Heart right ventricle (tissue), 16 donors: ENCODE data around the gene TLR8. TPM values are rescaled to one million over a fixed set of nuclear protein-coding genes. Genes with fewer than 3 reads are reported as not detected.

ENCODE experiments used
- ATAC-seq, 8 donors: fragments of 200-7000 bp; cut with Tn5 transposase; one replicate each; pipeline ENCODE4 v1.9.1; 2020; ENCODE audit warnings: mild to moderate bottlenecking in 8 of 8, moderate library complexity in 8 of 8, moderate number of reproducible peaks in 1 of 8
- DNase-seq, 2 donors: peaks; one replicate each; pipeline ENCODE4 v3.0.0-alpha.2; 2020
- H3K27ac ChIP-seq, 10 donors: fragments of 200-600 bp; sonication (generic) in 2 of 10; one replicate each; pipeline versions ENCODE4 v1.5.0 to v1.8.0; 2020 to 2022; ENCODE audit warnings: mild to moderate bottlenecking in 3 of 10
- H3K27me3 ChIP-seq, 7 donors: fragments of 200-600 bp; one replicate each; pipeline ENCODE4 v1.8.0; 2021 to 2022; ENCODE audit warnings: mild to moderate bottlenecking in 2 of 7
- H3K36me3 ChIP-seq, 9 donors: fragments of 200-600 bp; sonication (generic) in 1 of 9; one replicate each; pipeline versions ENCODE4 v1.5.0 to v1.8.0; 2020 to 2022; ENCODE audit warnings: mild to moderate bottlenecking in 2 of 9
- H3K4me1 ChIP-seq, 9 donors: fragments of 200-600 bp; sonication (generic) in 1 of 9; one replicate each; pipeline versions ENCODE4 v1.5.0 to v1.8.0; 2020 to 2022; ENCODE audit warnings: mild to moderate bottlenecking in 4 of 9
- H3K4me3 ChIP-seq, 10 donors: fragments of 200-600 bp; sonication (generic) in 2 of 10; one replicate each; pipeline versions ENCODE4 v1.5.0 to v1.8.0; 2020 to 2022; ENCODE audit warnings: mild to moderate bottlenecking in 7 of 10, moderate library complexity in 2 of 10
- H3K9me3 ChIP-seq, 11 donors: fragments of 200-600 bp in 10 of 11; sonication (generic) in 2 of 11; one replicate each; pipeline versions ENCODE4 v1.5.0 to v1.8.0; 2013 to 2022; ENCODE audit warnings: mild to moderate bottlenecking in 2 of 11, control low read depth in 1 of 11, moderate library complexity in 1 of 11
- WGBS, 2 donors: extraction: QIAGEN DNeasy Blood & Tissue Kit; methylation state at CpG; one replicate each; pipeline ENCODE4 v1.1.7; 2013; ENCODE audit warnings: inconsistent platforms in 1 of 2; 5-methylcytosine and 5-hydroxymethylcytosine counted together
- intact Hi-C, 10 donors: fragments of 100-400 bp; cut with DNase I; formaldehyde crosslinking; loops; one replicate each; pipeline versions ENCODE4 v1.11.1 to v1.14.2; 2022
- polyA plus RNA-seq, 2 donors: library from polyadenylated mRNA; stranded (reverse); fragments of 200-250 nt; gene quantifications; one replicate each; pipeline ENCODE4 v1.2.3, GENCODE V29; 2013
- total RNA-seq, 10 donors: library from RNA; stranded (reverse); fragmentation: NEBNext Ultra II Directional in 3 of 10; extraction: Animal tissue kit (Norgen Biotek cat#: 25700) in 3 of 10; gene quantifications; one replicate each; pipeline versions ENCODE4 v1.2.1 to v1.2.4, GENCODE V29; 2021 to 2023
- TF ChIP-seq, protein P1 (sequence below), 9 donors: fragments of 200-600 bp; sonication (generic) in 2 of 9; IDR thresholded peaks; one replicate each; pipeline versions ENCODE4 v1.5.0 to v1.8.0; 2021 to 2022; ENCODE audit warnings: antibody characterized with exemption in 9 of 9, mild to moderate bottlenecking in 5 of 9, moderate library complexity in 1 of 9
- donor health status: Arrhythmogenic right ventricular cardiomyopathy.
- donor health status: ischemic (EF 13 %, LVEDD 7.1; RV severe dilation, severe dysfunction).
- donor health status: healthy with polysubstance abuse.
- donor health status: DM: no; HTN: yes; CAD: no.
- donor health status: DM: no; HTN: no; CAD: no.
- donor health status: ischemic (EF 25% LVEDD 6.9; RV normal size, moderate dysfunction).
- donor health status: ischemic (EF 25% LVEDD 5.7; RV mildly dilated, moderate dysfunction).
- donor health status: healthy.
- donor health status: DM: yes; HTN: yes; CAD: no.
- donor health status: Ischemic cardiomyopathy.
- donor health status: ischemic (EF 35%, LVEDD 5.7; RV mildly dilated, moderate dysfunction).
- donor health status: nonischemic (EF 11% LVEDD 7.7; RV severe dilation, severe dysfunction).
- donor health status: DM: yes; HTN: yes; CAD: no.
- donor health status: PGD.
- donor health status: ischemic (EF 29% LVEDD 5.4; RV normal size, mild dysfunction).
- donor health status: nonischemic (EF 23%, LVEDD 6.1; RV moderate dilation, normal function).

The TLR8 gene
- total and polyA plus RNA-seq, 12 donors, result 0.07 to 6.9 (median 0.50) TPM

DNA sequence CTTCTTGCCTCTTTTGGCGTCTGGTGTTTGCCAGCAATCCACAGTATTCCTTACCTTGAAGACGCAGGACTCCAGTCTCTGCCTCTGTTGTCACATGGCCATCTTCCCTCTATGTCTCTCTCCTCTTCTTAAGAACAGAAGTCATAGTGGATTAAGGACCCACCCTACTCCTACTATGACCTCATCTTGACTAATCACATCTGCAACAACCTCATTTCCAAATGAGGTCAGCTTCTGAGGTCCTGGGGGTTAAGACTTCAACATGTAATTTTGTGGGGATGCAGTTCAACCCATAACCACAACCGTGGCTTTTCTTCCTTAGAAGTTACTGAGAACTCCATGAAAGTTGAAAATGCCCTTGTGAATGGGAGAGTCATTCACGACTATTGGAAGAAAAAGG is 23.3 kb downstream of the TLR8 start:
- Histone ChIP-seq H3K4me1 (no peaks in the 10 kb centered on the region), H3K27ac (no peak overlapping the region), H3K27me3 (peaks cover 0 to 43% (median 0%) of the 10 kb centered on the region in 7 donors), H3K36me3 (no peaks in the 10 kb centered on the region), H3K9me3 (no peaks in the 10 kb centered on the region), H3K4me3 (no peak overlapping the region)
- intact Hi-C loops, result no loop called here
- ATAC-seq (no peak), DNase-seq (no peak)
- 81 to 82% methylated on average over 4 of the region's 4 CpGs for WGBS, 2 donors
- TF ChIP-seq, protein P1, sequence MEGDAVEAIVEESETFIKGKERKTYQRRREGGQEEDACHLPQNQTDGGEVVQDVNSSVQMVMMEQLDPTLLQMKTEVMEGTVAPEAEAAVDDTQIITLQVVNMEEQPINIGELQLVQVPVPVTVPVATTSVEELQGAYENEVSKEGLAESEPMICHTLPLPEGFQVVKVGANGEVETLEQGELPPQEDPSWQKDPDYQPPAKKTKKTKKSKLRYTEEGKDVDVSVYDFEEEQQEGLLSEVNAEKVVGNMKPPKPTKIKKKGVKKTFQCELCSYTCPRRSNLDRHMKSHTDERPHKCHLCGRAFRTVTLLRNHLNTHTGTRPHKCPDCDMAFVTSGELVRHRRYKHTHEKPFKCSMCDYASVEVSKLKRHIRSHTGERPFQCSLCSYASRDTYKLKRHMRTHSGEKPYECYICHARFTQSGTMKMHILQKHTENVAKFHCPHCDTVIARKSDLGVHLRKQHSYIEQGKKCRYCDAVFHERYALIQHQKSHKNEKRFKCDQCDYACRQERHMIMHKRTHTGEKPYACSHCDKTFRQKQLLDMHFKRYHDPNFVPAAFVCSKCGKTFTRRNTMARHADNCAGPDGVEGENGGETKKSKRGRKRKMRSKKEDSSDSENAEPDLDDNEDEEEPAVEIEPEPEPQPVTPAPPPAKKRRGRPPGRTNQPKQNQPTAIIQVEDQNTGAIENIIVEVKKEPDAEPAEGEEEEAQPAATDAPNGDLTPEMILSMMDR (IDR thresholded peaks at IDR 0.05), result no peak

DNA sequence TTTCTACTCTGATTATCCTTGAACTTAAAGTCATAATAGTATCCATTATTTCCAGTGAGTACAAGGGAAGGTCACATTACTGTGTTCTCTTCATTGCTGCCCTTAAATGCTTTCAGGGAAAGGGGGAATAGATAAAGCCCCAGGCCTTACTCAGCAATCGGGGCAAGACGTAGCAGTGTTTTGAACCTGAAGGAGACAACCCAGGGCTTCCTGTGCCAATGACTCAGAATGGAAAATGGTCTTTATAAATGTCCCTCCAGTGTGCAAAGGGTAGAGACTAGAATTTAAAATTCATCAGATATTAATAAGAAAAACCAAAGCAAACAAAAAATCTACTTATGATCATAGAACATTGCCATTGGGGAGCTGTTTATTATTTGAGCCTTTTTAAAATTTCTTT is 23.7 kb downstream of the TLR8 start:
- WGBS, 2 donors, result 81 to 90% methylated on average over 2 of the region's 2 CpGs
- H3K27me3 ChIP-seq, result peaks cover 0 to 43% (median 0%) of the 10 kb centered on the region in 7 donors

DNA sequence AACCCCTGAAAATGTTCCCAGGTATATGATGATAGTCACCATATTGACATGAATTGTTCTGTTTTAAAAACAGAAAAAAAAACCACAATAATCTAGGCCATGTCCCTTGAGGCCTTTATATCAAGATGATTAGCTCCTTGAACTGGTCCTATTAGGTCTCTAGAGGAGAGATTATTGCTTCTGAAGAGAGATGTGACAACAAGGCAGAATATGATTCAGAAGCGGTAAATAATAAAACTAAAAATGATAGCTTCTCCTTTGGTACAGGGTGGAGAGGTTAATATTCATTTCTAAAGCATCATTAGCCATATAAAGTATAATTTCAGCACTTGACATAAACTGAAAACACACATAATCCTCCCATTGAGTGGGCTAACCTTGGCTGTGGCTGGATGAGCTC is 25.8 kb downstream of the TLR8 start:
- TF ChIP-seq, protein P1 (IDR thresholded peaks at IDR 0.05), result no peak
- Histone ChIP-seq H3K36me3 (no peaks in the 10 kb centered on the region), H3K4me3 (no peak overlapping the region), H3K27me3 (peaks cover 0 to 37% (median 0%) of the 10 kb centered on the region in 7 donors), H3K9me3 (peaks cover 0 to 7% (median 0%) of the 10 kb centered on the region in 11 donors), H3K4me1 (no peaks in the 10 kb centered on the region), H3K27ac (no peak overlapping the region)
- DNase-seq (no peak), ATAC-seq (no peak)
- intact Hi-C loops, result no loop called here
- WGBS, 2 donors, result 90 to 92% methylated on average over 1 of the region's 1 CpG

More for the DNA sequence above, 23.7 kb downstream of the TLR8 start:
- no peak overlapping the region for H3K4me3 ChIP-seq
- no peaks in the 10 kb centered on the region for H3K9me3 ChIP-seq
- DNase-seq (no peak), ATAC-seq (no peak)
- no peak overlapping the region for H3K27ac ChIP-seq
- H3K4me1 ChIP-seq, result no peaks in the 10 kb centered on the region
- no peaks in the 10 kb centered on the region for H3K36me3 ChIP-seq
- intact Hi-C loops, result no loop called here
- TF ChIP-seq, protein P1 (IDR thresholded peaks at IDR 0.05), result no peak

DNA sequence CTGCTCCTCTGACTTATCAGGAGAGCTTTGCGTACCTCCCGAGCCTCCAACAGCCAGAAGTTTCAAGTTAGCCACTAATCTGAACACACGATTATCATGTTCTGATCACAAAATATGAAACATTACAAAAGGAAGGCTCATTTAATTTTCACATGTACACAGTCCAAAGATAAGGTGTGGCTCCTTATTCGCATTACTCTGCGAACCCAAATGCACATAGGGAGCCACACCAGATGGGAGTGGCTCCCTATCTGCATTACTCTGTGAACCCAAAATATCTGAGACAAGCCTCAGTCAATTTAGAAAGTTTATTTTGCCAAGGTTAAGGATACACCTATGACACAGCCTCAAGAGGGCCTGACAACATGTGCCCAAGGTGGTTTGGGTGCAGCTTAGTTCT is 28.4 kb downstream of the TLR8 start:
- Histone ChIP-seq H3K27me3 (peaks cover 0 to 40% (median 0%) of the 10 kb centered on the region in 7 donors), H3K4me1 (no peaks in the 10 kb centered on the region), H3K4me3 (no peak overlapping the region), H3K9me3 (peaks cover 0 to 7% (median 0%) of the 10 kb centered on the region in 11 donors), H3K27ac (no peak overlapping the region), H3K36me3 (no peaks in the 10 kb centered on the region)
- no peak for DNase-seq
- TF ChIP-seq, protein P1 (IDR thresholded peaks at IDR 0.05), result no peak
- intact Hi-C loops, result no loop called here
- WGBS, 2 donors, result 91 to 95% methylated on average over 5 of the region's 5 CpGs
- ATAC-seq, result no peak
